HG03378 (cell line): Measurements from ENCODE around the gene MRI1.
A peak's percentile ranks its signal among the peaks of the same experiment; 100 is the strongest.
"Not testable (repeated sequence)": the region's sequence is repeated elsewhere in the genome, so short reads cannot be mapped to it uniquely, and the experiment has no call there.

Experiments used
- ATAC-seq: cut with Tn5 transposase; IDR thresholded peaks from one replicate; pipeline ENCODE4 v1.9.1; 2021; ENCODE audit warnings: mild to moderate bottlenecking, moderate library complexity; ENCODE audit not compliant: unreplicated experiment

The MRI1 gene

DNA sequence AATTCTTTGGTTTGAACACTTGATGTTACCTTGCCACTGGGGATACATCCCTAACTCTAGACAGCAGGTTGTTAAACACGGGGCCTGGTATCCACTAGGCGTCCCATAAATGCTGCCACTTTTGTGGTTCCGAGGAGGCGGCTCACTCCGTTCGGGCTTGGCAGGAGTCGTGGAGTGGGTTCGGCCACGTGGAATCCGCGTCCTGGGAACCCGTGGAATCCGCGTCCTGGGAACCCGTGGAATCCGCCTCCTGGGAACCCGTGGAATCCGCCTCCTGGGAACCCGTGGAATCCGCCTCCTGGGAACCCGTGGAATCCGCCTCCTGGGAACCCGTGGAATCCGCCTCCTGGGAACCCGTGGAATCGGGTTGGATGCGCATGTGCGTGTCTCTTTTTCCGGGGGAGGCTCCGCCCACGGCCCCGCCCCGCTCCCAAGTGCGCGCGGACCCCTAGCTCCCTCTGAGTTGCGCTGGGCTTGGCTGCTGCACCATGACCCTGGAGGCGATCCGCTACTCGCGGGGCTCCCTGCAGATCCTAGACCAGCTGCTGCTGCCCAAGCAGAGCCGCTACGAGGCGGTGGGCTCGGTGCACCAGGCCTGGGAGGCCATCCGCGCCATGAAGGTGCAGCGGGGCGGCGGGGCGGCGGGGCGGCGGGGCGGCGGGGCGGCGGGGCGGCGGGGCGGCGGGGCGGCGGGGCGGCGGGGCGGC, at the start of gene MRI1:
TSS of gene MRI1 (plus strand) at position 422 of the 707 bp plus-strand sequence. CDS start at position 489, 67 bp downstream.
- ATAC-seq, result no peak

- no peak for ATAC-seq
Observed at GRCh38 chr19:13717194-13717643, 47.1 kb upstream of the MRI1 start.

DNA sequence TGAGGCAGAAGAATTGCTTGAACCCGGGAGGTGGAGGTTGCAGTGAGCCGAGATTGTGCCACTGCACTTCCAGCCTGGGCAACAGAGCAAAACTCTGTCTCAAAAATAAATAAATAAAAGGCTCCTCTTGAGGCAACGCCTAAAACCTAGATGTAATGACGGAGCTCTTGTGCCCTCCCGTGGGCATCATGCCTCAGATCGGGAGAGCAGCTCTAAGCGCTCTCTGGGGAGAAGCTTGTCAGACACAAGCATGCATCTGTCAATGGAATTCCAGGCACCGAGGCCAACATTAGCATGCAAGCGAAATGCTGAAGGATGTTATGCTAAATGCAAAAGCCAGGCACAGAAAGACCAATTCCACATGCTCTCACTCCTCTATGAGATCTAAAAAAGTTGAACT, 45.6 kb upstream of the MRI1 start:
- no peak for ATAC-seq

DNA sequence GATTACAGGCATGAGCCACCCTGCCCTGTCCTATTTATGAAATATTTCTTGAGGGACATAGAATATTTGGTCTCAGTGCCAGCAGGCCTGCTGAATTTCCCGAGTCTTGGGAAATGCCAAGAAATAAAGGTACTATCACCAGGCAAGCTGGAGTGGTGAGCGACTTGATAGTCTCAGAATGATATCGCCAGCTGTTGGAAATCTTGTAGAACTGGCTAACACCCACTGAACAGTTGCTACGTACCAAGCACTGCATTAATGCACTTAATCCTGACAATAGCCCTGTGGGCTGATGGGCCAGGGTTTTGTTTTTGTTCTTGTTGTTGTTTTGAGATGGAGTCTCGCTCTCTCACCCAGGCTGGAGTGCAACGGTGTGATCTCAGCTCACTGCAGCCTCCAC, 42.2 kb upstream of the MRI1 start:
- ATAC-seq, result no peak

DNA sequence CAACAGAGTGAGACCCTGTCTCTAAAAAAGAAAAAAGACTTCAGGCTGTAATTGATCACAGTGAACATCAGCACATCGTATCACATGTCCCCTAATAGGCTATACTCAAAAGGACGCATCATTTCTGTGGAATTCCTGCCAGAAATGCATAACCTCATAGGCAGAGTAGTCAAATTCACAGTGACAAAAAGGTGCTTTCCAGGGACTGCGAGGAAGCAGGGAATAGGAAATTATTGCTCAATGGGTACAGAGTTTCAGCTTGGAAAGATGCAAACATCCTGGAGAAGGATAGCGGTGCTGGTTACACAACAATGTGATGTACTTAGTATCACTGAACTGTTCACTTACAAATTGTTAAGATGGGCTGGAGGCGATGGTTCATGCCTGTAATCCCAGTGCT, 41.1 kb upstream of the MRI1 start:
- ATAC-seq, result no peak

GRCh38 chr19:13726323-13726722, 38.0 kb upstream of the MRI1 start:
- no peak for ATAC-seq

DNA sequence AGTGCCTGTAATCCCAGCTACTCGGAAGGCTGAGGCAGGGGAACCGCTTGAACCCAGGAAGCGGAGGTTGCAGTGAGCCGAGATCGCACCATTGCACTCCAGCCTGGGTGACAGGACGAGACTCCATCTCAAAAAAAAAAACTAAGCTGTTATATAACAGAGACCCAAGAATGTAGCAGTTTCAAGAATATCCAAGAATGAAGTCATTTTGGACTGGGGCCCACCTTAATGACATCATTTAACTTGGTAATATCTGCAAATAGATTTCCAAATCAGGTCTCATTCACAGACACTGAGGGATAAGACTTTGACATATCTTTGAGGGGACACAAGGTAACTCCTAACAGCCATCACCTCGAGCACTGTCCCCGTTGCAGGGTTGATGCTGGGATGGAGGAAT, 36.5 kb upstream of the MRI1 start:
- ATAC-seq, result no peak

DNA sequence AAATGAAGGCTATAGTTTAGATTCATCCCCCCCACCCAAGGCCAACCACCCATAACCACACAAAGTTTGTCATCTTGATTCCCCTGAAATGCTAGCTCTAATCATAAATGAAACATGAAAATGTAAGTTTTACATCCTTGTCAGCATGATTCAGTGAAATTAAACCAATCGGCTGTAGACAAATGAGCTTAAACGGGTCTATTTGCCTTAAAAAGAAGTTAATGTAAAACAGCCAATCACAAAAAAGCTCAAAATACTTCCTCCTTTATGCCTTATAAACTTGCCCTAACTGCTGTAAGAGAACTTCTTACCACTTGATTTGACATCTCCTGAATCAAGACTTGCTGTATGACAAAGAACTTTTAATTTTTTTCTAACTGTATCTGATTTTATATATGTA, 34.5 kb upstream of the MRI1 start:
- no peak for ATAC-seq

DNA sequence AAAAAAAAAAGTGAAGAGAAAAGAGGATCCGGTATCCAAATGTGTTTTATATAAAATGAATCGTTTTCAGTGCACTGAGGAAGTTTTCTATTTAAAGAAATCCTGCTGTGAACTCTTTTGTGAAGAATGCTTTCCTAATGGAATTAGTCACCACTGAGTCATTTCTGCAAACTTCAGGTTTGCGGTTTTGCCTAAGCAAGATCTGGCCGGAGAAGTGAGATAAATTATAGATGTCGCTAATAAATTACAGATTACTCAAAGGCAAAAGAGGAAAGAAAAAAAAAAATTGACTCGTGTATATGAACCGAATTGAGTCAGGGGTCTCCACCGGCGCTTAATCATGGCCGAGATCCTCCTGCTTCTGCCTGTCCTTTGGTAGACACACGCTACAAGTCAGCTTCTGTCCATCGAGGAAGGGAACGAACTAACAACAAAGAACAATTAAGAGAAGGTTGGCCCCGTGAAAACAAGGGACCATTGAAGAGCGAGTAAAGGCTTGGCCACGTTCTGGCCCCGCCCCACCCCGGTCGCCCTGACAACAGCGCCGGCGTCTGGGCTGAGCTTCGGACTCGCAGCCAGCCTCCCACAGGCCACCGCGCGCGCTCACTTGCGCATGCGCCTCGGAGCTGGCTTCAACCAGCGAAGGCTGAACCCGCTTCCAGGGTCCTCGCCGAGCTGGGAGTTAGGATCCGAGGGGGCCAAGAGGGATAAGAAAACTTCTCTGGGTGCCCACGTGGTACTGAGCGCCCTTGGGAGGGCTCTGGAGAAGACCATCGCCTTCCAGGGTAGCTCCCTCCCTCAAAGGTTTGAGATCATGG, 33.0 kb upstream of the MRI1 start:
- peak; percentile 75 for ATAC-seq

- ATAC-seq, result no peak
Observed at GRCh38 chr19:13732337-13732736, 32.0 kb upstream of the MRI1 start.

GRCh38 chr19:13734751-13735150, 29.6 kb upstream of the MRI1 start:
- no peak for ATAC-seq

DNA sequence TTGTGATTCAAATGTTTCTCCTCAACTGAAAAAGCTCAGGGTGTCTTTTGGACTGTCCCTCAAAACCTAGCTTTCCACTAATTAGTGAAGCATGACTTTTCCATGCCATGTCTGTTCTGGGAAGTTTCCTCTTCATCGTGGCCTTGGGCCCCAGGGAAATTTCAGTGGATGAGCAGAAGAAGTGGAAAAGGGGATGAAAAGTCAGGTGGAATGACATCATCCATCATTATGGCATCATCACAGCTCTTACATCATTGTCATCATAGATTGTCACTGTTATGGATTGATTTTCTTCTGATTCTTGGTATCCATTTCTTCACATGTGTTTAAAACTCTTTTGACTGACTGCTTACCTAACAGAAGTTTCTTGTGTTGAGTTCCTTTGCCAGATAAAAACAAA, 26.2 kb upstream of the MRI1 start:
- ATAC-seq, result no peak

DNA sequence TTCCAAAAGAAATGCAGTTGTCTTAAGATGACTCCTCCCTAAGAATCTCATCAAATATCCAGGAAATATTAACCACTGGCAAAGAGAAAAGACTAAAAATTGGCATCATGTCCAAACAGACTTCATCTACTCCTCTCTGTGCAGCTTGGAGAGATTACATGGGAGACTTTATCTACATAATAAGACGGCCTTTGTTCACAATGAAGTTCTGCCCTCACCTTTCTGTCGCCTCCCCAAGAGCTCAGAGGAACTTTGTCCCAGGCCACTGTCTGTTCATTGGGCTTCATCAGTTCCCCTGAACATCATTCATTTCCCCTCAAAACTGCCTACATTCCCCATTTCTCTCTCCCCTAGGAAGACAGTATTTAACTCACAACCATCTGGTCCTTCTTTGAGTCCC, 22.4 kb upstream of the MRI1 start:
- ATAC-seq, result no peak

DNA sequence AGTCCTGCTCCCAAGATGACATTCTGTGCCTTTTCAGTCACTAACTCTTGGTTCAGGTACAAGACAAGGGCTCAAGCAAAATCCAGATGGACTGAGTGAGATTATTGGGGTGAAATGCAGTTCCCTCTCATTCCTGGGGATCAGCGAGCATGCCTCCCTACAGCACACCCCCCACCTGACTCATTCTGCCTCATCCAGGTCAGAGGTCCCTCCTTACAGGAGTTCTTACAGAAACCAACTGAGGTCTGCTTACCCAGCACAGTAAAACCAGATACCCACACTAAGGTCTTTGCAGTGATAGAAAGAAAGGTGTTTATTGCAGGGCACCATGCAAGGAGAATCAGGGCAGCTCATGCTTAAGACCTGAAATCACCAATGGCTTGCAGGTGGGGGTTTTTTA, 21.6 kb upstream of the MRI1 start:
- ATAC-seq, result no peak

- no peak for ATAC-seq
Observed at GRCh38 chr19:13744174-13744573, 20.1 kb upstream of the MRI1 start.

DNA sequence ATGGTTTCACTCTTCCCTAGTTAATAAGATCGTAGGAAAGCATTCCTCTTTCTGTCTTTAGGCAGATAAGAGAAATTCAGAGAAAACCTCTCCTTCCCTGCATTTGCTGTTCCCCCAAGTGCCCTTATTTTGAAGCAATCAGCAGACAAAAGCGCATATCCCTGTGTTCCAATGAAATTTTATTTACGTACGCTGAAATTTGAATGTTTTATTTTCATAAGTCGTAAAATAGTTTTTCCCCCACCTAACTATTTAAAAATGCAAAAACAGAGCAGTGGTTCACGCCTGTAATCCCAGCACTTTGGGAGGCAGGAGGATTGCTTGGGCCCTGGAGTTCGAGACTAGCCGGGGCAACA, 17.2 kb upstream of the MRI1 start:
- no peak for ATAC-seq

GRCh38 chr19:13748169-13748828, 16.0 kb upstream of the MRI1 start:
- no peak for ATAC-seq

DNA sequence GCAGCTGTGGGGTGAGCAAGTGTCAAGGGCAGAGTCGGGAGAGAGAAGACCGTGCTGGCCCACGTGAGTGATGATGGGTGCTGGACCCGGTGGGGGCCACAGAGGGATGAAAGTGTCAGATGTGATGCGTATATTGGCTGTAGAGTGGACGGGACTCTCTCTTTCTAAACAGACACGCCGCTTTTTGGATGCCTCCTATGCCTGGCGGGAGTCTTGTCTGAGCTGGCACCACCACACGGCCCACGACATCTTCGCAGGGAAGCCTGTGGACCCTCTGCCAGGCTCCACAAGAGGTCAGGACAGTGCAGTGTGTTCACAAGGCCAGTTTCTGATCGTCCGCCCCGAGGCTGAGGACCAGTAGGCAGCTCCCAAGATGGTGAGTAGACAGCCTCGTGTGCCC, 12.9 kb upstream of the MRI1 start:
- no peak for ATAC-seq

DNA sequence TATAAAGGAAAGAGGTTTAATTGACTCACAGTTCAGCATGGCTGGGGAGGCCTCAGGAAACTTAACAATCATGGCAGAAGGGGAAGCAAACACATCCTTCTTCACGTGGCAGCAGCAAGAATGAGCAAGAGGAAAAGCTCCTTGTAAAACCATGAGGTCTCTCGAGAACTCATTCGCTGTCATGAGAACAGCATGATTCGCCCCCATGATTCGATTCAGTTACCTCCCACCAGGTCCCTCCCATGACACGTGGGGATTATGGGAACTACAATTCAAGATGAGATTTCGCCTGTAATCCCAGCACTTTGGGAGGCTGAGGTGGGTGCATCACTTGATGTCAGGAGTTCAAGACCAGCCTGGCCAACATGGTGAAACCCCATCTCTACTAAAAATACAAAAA, 10.7 kb upstream of the MRI1 start:
- not testable (repeated sequence) for ATAC-seq

DNA sequence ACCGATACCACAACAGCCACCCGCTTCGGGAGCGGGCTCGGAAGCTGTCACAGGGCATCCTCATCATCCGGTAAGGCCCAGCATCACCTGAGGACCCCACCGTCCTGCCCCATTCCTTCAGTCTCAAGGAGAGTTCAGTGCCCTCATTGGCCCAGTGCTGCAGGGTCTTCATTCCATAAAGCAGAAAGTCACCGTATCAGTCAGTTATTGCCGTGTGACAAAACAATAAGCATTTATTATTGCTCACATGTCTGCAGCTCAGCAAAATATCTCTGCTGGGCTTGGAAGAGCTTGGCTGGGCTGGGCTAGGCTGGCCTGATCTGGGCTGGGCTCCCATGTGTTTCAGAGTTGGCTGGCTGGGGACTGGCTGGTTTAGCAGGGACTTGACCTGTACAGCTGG, 8.1 kb upstream of the MRI1 start:
- no peak for ATAC-seq

GRCh38 chr19:13757805-13758772, 6.2 kb upstream of the MRI1 start:
- ATAC-seq, result no peak
